Hepatocyte (in vitro differentiated cells): Measurements from ENCODE around the gene OSGIN1.
"Not testable (repeated sequence)": the region's sequence is repeated elsewhere in the genome, so short reads cannot be mapped to it uniquely, and the experiment has no call there.

Experiments
- EZH2 ChIP-seq: fragments of 200-600 bp; sonication (generic); IDR thresholded peaks from 2 replicates; pipeline ENCODE4 v1.6.1; 2016; ENCODE audit warnings: antibody characterized with exemption, mild to moderate bottlenecking, borderline replicate concordance
- EZH2phosphoT487 ChIP-seq: fragments of 200-600 bp; sonication (generic); IDR thresholded peaks from one replicate; pipeline ENCODE4 v1.6.1; 2018; ENCODE audit warnings: antibody characterized with exemption, mild to moderate bottlenecking, low read depth, moderate library complexity; ENCODE audit not compliant: unreplicated experiment, severe bottlenecking
- TF ChIP-seq, protein P1 (sequence below): fragments of 200-600 bp; sonication (generic); IDR thresholded peaks from 2 replicates; pipeline ENCODE4 v1.5.1; 2016; ENCODE audit warnings: antibody characterized with exemption, mild to moderate bottlenecking; ENCODE audit not compliant: poor library complexity

- not testable (repeated sequence) for TF ChIP-seq EZH2, EZH2phosphoT487
- TF ChIP-seq, protein P1, sequence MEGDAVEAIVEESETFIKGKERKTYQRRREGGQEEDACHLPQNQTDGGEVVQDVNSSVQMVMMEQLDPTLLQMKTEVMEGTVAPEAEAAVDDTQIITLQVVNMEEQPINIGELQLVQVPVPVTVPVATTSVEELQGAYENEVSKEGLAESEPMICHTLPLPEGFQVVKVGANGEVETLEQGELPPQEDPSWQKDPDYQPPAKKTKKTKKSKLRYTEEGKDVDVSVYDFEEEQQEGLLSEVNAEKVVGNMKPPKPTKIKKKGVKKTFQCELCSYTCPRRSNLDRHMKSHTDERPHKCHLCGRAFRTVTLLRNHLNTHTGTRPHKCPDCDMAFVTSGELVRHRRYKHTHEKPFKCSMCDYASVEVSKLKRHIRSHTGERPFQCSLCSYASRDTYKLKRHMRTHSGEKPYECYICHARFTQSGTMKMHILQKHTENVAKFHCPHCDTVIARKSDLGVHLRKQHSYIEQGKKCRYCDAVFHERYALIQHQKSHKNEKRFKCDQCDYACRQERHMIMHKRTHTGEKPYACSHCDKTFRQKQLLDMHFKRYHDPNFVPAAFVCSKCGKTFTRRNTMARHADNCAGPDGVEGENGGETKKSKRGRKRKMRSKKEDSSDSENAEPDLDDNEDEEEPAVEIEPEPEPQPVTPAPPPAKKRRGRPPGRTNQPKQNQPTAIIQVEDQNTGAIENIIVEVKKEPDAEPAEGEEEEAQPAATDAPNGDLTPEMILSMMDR = not testable (repeated sequence)
These were observed 11.5 kb upstream of the OSGIN1 start for GRCh38 chr16:83941546-83941945.
